ENCODE data around the gene CLIP2. TPM values are rescaled to one million over a fixed set of nuclear protein-coding genes. Genes with fewer than 3 reads are reported as not detected.

The CLIP2 gene
- total RNA-seq, 2 experiments from 2014 or later = 1.3 to 1.5 TPM

DNA sequence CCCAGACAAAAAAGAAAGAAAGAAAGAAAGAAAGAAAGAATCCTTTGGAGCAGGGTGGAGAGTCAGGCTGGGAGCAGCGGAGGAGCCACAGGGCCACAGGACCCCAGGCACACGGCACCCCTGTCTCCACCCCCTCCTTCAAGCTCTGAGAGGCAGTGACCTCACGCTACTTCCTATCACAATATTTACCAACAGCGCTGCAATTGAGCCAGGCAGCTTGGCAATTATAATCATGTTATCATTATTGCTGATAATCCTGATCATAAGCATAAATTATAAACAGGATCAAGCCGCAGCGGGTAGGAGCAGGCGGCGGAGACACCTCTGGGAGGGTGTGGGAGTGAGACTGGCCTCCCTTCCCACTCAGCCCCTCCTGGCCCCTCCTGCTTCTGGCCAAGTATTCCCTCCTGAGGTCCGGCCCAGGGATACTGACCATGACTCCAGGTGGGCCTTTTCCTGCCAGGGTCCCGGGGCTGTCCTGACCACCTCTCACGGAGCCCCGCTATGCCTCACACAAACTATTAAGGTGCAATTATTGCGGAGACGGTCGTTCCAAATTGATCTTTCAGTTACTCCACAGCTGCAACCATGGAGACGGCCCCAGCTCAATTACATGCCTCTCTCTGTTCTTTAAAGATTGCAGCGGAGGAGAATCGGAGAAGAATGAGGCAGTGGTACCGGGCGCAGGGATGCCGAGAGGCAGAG is 154.5 kb downstream of the CLIP2 start:
- CTCF ChIA-PET = interaction anchor here (1.1 kb wide), 1 partner anchor 9 kb away, joined by 3 read pairs; no protein-coding TSS in a partner anchor
- POLR2A ChIA-PET = no interaction called here

DNA sequence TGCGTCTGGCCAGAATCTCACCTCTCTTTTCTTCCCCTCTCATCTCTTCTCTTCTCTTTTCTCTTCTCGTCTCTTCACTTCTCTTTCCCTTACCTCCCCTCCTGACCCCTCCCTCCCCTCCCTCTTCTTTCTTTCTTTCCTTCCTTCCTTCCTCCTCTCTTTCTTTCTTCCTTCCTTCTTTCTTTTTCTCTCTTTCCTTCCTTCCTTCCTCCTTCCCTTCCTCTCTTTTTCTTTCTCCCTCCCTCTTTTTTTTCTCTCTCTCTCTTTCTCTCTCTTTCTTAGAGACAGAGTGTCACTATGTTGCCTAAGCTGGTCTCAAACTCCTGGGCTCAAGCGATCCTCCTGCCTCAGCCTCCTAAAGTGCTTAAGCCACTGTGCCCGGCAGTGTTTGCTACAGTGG is 159.9 kb downstream of the CLIP2 start:
- CTCF ChIA-PET = interaction anchor here (0.8 to 1.5 kb wide), 3 partner anchors 10 to 31 kb away, joined by 3 to 6 read pairs (median 3); no protein-coding TSS in a partner anchor
- POLR2A ChIA-PET = no interaction called here

DNA sequence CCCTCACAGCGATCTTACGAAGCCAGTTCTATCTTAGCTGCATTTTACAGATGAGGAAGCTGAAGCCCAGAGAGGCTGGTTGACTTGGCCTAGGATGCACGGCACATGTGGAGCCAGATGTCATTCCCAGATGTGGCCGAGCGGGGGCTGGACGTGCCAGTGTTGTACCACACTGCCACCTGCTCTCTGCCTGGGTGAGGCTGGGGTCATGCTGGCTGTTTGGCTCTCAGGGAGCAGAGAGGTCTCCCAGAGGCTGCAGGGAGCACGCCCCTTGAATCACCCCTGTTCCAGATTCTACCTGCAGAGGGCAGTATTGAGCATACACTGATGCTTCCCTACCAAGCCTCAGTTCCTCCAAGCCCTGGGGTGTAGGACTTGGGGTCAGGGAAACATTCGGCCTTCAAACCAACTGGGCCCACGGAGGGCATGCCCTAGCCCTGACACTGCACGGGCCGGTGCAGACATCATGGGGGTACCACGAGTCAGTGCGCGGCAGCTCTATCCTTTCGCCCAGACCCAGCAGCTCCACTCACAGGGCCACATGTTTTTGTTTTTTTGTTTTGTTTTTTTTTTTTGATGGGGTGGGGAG is 160.7 kb downstream of the CLIP2 start:
- CTCF ChIA-PET = interaction anchor here (0.7 to 1.5 kb wide), 6 partner anchors 9 to 260 kb away, joined by 3 to 6 read pairs (median 4); no protein-coding TSS in a partner anchor
- POLR2A ChIA-PET = interaction anchor here (0.6 kb wide), 1 partner anchor 13 kb away, joined by 3 read pairs; no protein-coding TSS in a partner anchor

DNA sequence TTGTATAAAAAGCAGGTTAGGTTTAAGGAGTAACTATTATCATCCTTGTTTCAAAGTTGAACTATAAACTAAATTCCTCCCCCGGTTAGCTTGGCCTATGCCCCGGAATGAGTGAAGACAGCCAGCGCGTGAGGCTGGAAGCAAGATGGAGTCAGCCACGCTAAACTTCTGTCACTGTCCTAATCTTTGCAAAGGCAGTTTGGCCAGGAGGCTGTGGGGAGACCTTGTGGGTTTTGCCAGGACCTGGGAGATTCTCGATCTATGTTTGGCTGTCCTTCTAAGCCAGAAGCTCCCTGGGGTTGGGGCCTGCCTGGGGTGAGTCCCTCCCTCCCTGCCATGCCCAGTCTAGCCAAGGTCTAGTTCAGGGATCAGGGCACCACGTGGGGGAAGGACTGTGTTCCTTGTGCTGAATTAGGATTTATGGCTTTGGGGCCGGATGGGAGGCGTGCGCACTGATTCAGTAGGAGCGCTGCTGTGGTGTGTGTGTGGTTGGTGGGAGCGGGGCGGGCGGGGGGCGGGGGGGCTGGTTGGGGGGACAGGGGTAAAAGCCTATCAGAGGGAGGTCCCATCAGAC is 163.6 kb downstream of the CLIP2 start:
- CTCF ChIA-PET = interaction anchor here (0.9 kb wide), 1 partner anchor 9 kb away, joined by 3 read pairs; no protein-coding TSS in a partner anchor
- POLR2A ChIA-PET = no interaction called here

DNA sequence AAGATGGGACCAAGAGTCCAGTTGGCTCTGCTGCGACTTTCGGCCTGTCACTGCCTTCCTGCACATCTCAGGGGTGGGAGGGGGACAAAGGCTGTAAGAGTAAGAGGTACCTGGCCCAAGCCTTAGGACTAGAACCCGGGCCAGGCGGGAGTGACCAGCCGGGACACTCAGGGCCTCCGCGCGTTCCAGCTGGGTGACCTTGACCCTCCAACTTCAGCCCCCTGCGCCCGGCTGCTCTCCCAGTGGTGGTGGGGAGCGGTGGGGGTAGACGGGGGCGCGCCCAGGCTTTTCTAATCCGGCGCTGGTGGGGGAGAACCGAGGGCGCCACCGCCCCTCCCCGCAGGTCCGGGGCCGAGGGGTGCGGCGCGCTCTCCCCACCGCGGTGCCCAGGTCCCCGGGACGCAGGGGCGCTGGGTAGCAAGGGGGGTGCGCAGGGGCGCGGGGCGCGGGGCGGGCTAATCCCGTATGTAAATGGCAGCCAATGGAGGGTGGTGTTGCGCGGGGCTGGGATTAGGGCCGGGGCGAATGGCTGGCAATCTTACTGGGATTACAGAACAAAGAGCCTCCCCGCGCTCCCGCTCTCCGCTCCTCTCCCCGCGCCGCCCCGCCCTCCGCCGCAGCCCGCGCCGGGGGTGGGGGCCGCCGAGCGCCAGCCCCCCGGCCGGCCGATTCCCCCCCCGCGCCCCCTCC is 164.3 kb downstream of the CLIP2 start, which contains the start of gene GTF2IRD1:
Gene GTF2IRD1 (plus strand): TSS at position 585 of the 690 bp plus-strand sequence. CDS start 54,175 bp downstream, outside the sequence.
- ChIA-PET CTCF (no interaction called here), POLR2A (no interaction called here)

DNA sequence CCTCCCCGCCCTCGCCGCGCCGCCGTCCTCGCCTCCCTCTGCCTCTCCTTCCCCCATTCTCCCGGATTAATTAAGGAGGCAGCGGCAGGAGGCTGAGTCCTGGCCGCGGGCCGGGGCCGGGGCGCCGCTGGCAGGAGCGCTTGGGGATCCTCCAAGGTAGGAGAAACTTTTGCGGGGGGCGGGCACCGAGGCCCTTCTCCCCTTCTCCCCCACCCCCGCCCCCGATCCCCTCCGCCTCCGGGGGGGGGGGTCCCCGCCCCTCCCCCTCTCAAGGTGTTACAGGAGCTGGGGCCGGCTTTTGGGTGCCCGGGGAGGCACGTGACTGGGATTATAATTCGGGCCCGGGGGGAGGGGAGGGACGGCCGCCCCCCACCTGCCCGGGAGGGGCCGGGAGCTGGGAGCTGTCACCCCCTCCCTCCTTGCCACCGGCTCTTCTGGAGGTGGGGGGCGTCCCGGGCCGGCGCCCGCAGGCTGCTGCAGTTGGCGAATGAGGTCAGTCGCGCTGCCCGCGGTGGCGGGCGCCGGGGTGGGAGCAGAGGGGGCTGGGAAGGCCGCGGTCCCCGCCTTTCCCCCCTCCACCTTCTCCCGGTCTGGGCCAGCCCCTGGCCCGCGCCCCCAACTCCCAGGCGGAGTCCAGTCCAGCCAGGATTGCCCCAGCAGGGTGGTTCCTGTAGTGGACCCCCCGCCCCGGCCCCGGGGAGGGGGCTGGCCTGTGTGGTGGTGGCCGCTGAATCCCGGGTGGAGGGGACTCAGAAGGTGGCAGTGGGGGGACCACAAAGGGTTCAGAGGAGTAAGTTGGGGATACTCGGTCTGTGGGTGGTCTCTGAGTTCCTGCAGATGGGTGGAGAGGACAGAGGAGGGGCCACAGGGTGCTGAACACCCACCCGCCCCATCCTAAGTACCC is 165.1 kb downstream of the CLIP2 start:
- CTCF ChIA-PET = no interaction called here
- POLR2A ChIA-PET = interaction anchor here (0.6 kb wide), 1 partner anchor 639 kb away, joined by 3 read pairs; no protein-coding TSS in a partner anchor

DNA sequence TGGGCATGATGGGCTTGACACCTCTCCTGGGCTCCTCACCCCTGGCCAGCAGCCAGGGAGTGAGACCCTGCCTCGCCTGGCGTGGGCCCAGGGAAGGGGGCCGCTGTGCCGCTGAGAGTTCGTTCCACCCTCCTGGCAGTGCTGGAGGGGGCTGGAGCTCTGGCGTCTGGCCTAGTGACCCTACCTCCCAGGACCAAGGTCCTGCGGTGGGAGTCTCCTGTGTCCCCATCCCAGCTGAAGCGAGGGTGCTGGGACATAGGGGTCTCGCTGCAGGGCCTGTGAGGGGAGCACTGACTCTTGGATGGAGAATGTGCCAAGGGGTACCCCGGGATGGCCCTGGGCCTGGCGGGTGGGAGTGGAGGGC is 165.7 kb downstream of the CLIP2 start:
- ChIA-PET POLR2A (no interaction called here), CTCF (no interaction called here)

DNA sequence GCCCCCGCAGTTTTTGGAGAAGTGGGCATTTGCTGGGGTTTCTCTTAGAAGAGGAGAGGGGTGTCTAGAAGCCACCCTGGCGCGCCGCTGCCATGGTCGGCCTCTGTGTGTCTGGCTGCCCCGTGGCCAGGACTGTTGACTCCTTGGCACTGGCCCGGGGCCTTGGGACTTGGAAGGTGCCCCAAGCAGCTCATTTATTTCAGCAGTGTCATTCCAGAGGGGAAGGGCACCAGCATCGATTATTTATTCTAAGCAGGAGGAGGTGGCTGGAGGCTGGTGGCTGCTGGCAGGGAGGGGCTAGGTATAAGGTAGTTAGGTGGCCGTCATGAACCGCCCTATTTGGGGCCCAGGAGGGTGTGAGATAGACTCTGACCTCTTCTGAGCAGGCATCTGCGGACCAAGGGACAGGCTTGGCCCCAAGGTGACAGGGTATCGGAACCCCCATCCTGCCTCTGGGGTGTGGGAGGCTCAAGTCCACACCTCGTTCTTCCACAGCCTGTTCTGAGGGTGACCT is 166.1 kb downstream of the CLIP2 start:
- POLR2A ChIA-PET = no interaction called here
- CTCF ChIA-PET = no interaction called here

Other genes starting within 250 kb of the CLIP2 start
- gene LIMK1, start 205.6 kb upstream of the CLIP2 start, total RNA-seq = 10 to 100 TPM; 28.8 to 29.1 TPM
- 100 to 1,000 TPM; 411 to 415 TPM for gene EIF4H, start 115.1 kb upstream of the CLIP2 start, total RNA-seq
- gene LAT2, start 79.4 kb upstream of the CLIP2 start, total RNA-seq = 1 to 10 TPM; 2.0 to 2.5 TPM
- 10 to 100 TPM; 95.4 to 97.0 TPM for gene RFC2, start 35.0 kb upstream of the CLIP2 start, total RNA-seq
- 1 to 10 TPM in 1 of 2 experiments, under 1 TPM in 1; 0.67 to 1.2 TPM for gene GTF2IRD1, start 164.5 kb downstream of the CLIP2 start, total RNA-seq

Data from activated CD8-positive, alpha-beta memory T cell treated with anti-CD3 and anti-CD28 coated beads for 36 hours (primary cell).